ENCODE data around the gene INS. TPM values are rescaled to one million over a fixed set of nuclear protein-coding genes. Genes with fewer than 3 reads are reported as not detected.

INS gene
- total and polyA plus RNA-seq, 2 of the 8 experiments (the other 6 are each of a cell fraction or from before 2014, with no cell fraction given), result not detected

DNA sequence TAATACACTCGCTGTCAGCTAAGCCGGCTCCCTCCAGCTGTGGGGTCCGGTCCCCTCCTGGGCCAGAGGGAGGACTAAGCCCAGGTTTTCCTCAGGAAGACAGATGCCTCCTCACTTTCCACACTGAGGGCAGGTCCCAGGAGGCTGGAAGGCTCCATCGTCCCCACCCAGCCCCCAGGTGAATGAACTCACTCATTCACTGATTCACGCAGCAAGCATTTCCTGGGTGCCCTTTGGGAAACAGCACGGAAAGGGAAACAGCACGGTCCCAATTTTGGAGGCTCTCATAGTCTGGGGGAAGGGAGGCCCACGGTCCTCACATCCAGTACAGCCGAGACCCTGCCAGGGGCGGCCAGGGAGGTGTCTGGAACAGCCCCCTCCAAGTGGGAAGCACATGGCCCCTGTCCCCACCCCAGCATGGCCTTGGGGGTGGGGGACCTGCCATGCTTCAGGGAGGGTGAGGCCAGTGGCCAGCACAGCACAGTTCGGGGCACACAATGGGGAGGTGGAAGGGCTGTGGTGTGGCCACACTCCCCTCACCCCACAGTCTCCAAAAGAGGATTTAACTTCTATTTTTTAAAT lies 19.9 kb upstream of the INS start (continued):
- TF ChIP-seq, protein P1, sequence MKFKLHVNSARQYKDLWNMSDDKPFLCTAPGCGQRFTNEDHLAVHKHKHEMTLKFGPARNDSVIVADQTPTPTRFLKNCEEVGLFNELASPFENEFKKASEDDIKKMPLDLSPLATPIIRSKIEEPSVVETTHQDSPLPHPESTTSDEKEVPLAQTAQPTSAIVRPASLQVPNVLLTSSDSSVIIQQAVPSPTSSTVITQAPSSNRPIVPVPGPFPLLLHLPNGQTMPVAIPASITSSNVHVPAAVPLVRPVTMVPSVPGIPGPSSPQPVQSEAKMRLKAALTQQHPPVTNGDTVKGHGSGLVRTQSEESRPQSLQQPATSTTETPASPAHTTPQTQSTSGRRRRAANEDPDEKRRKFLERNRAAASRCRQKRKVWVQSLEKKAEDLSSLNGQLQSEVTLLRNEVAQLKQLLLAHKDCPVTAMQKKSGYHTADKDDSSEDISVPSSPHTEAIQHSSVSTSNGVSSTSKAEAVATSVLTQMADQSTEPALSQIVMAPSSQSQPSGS (IDR thresholded peaks at IDR 0.05; ENCODE audit: low read length), result no peak

Measured in H1 (cell line).